ENCODE results near the gene PDHA1. TPM values are rescaled to one million over a fixed set of nuclear protein-coding genes. Genes with fewer than 3 reads are reported as not detected.

Gene PDHA1
- total RNA-seq, 2 experiments from 2014 or later = 259 to 261 TPM

- DNase-seq (no peak), ATAC-seq (no peak)
- ChIA-PET CTCF (interaction anchor here (1.5 kb wide), 1 partner anchor 15 kb away, joined by 4 read pairs; no protein-coding TSS in a partner anchor), POLR2A (no interaction called here)
- H3K4me1 Mint-ChIP-seq (ENCODE audit: low read depth) = peaks cover 34% of the 10 kb centered on the region
- no peaks in the 10 kb centered on the region for H3K9me3 Mint-ChIP-seq
- peaks cover 29% of the 10 kb centered on the region for H3K36me3 Mint-ChIP-seq (ENCODE audit: low read depth)
- H3K4me3 Mint-ChIP-seq = no peak overlapping the region
- peak overlapping the region; percentile 64 for H3K27ac Mint-ChIP-seq
- no peaks in the 10 kb centered on the region for H3K27me3 Mint-ChIP-seq
- TF ChIP-seq CTCF (IDR thresholded peaks at IDR 0.05) = no peak
- intact Hi-C loops (cut with micrococcal nuclease) = no loop called here
Observed at GRCh38 chrX:19349264-19349663, 5.5 kb downstream of the PDHA1 start.

- peak; percentile 49 for DNase-seq
- H3K36me3 Mint-ChIP-seq (ENCODE audit: low read depth) = peaks cover 39% of the 10 kb centered on the region
Observed at GRCh38 chrX:19350941-19351384, 7.2 kb downstream of the PDHA1 start.

GRCh38 chrX:19354625-19355024, 10.9 kb downstream of the PDHA1 start:
- ChIA-PET POLR2A (no interaction called here), CTCF (no interaction called here)
- Mint-ChIP-seq H3K27me3 (no peaks in the 10 kb centered on the region), H3K4me1 (ENCODE audit: low read depth) (peaks cover 14% of the 10 kb centered on the region), H3K27ac (no peak overlapping the region), H3K9me3 (no peaks in the 10 kb centered on the region), H3K4me3 (no peak overlapping the region), H3K36me3 (ENCODE audit: low read depth) (peaks cover 53% of the 10 kb centered on the region)
- intact Hi-C loops (cut with micrococcal nuclease) = no loop called here
- ATAC-seq (no peak), DNase-seq (no peak)
- no peak for TF ChIP-seq CTCF (IDR thresholded peaks at IDR 0.05)

More at GRCh38 chrX:19350941-19351384, 7.2 kb downstream of the PDHA1 start:
- POLR2A ChIA-PET = no interaction called here
- Mint-ChIP-seq H3K4me3 (peak overlapping the region; percentile 15), H3K4me1 (ENCODE audit: low read depth) (peaks cover 33% of the 10 kb centered on the region), H3K9me3 (no peaks in the 10 kb centered on the region), H3K27me3 (no peaks in the 10 kb centered on the region), H3K27ac (peak overlapping the region; percentile 88)
- peak; percentile 89 for ATAC-seq
- CTCF ChIA-PET = interaction anchor here (0.6 to 1.2 kb wide), 2 partner anchors 21 to 453 kb away, joined by 4 to 6 read pairs; no protein-coding TSS in a partner anchor
- intact Hi-C loops (cut with micrococcal nuclease) = no loop called here
- no peak for TF ChIP-seq CTCF (IDR thresholded peaks at IDR 0.05)

DNA sequence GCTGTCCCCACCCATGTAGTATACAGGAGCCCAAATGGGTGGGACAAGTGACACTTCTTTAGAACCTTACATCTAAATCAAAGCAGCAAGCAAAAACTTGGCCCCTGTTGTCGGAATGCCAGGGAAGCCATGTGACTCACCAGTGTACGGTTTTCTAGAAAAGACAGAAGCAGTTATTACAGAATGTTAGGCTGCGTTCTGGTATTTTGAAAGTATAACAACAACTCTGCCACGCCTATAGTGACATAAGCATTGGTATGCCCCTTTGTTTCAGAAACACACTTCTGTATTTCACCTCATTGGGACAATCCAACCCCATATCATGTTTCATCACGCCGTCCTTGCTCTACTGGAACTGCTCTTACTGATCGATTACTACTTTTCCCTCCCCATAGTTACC, 14.8 kb downstream of the PDHA1 start:
- H3K4me3 Mint-ChIP-seq = no peak overlapping the region
- TF ChIP-seq CTCF (IDR thresholded peaks at IDR 0.05) = no peak
- no peaks in the 10 kb centered on the region for H3K4me1 Mint-ChIP-seq (ENCODE audit: low read depth)
- ATAC-seq (no peak), DNase-seq (no peak)
- ChIA-PET CTCF (no interaction called here), POLR2A (no interaction called here)
- H3K27me3 Mint-ChIP-seq = no peaks in the 10 kb centered on the region
- H3K36me3 Mint-ChIP-seq (ENCODE audit: low read depth) = peaks cover 35% of the 10 kb centered on the region
- H3K9me3 Mint-ChIP-seq = no peaks in the 10 kb centered on the region
- no peak overlapping the region for H3K27ac Mint-ChIP-seq
- intact Hi-C loops (cut with micrococcal nuclease) = no loop called here

GRCh38 chrX:19360903-19361302, 17.2 kb downstream of the PDHA1 start:
- POLR2A ChIA-PET = interaction anchor here (1.0 kb wide), 1 partner anchor 592 kb away, joined by 4 read pairs; no protein-coding TSS in a partner anchor
- peaks cover 33% of the 10 kb centered on the region for H3K36me3 Mint-ChIP-seq (ENCODE audit: low read depth)
- no peaks in the 10 kb centered on the region for H3K4me1 Mint-ChIP-seq (ENCODE audit: low read depth)
- H3K27me3 Mint-ChIP-seq = no peaks in the 10 kb centered on the region
- DNase-seq (no peak), ATAC-seq (no peak)
- CTCF ChIA-PET = interaction anchor here (1.1 to 1.9 kb wide), 3 partner anchors 11 to 22 kb away, joined by 3 to 6 read pairs (median 5); no protein-coding TSS in a partner anchor
- no peaks in the 10 kb centered on the region for H3K9me3 Mint-ChIP-seq
- H3K27ac Mint-ChIP-seq = no peak overlapping the region
- intact Hi-C loops (cut with micrococcal nuclease) = no loop called here
- H3K4me3 Mint-ChIP-seq = no peak overlapping the region
- TF ChIP-seq CTCF (IDR thresholded peaks at IDR 0.05) = no peak

Data from activated CD8-positive, alpha-beta T cell treated with anti-CD3 and anti-CD28 coated beads for 36 hours (primary cell).